Measurements from ENCODE around the gene BICRA.
"Not testable (repeated sequence)": the region's sequence is repeated elsewhere in the genome, so short reads cannot be mapped to it uniquely, and the experiment has no call there.

BICRA gene

GRCh38 chr19:47633517-47633916 lies 24.6 kb downstream of the BICRA start:
- Histone ChIP-seq H3K9ac (no peak overlapping the region), H3K27ac (no peak overlapping the region), H3K4me1 (no peaks in the 10 kb centered on the region), H3K4me3 (ENCODE audit: low read depth, low read length) (no peak overlapping the region), H3K9me3 (ENCODE audit: control insufficient read depth, low read length) (no peaks in the 10 kb centered on the region), H3K27me3 (ENCODE audit: control insufficient read depth, insufficient read depth, low read length) (no peaks in the 10 kb centered on the region), H2AFZ (no peak overlapping the region), H3K36me3 (ENCODE audit: control insufficient read depth, insufficient read depth, low read length) (no peaks in the 10 kb centered on the region), H3K79me2 (peaks cover 64% of the 10 kb centered on the region), H3K4me2 (ENCODE audit: low read length) (no peak overlapping the region)
- TF ChIP-seq CTCF (IDR thresholded peaks at IDR 0.05) = no peak

GRCh38 chr19:47633996-47634395 lies 25.1 kb downstream of the BICRA start:
- no peak for TF ChIP-seq CTCF (IDR thresholded peaks at IDR 0.05)
- Histone ChIP-seq H3K4me3 (ENCODE audit: low read depth, low read length) (no peak overlapping the region), H3K9ac (no peak overlapping the region), H3K36me3 (ENCODE audit: control insufficient read depth, insufficient read depth, low read length) (no peaks in the 10 kb centered on the region), H3K27ac (no peak overlapping the region), H3K4me2 (ENCODE audit: low read length) (no peak overlapping the region), H3K9me3 (ENCODE audit: control insufficient read depth, low read length) (no peaks in the 10 kb centered on the region), H3K4me1 (no peaks in the 10 kb centered on the region), H3K79me2 (peaks cover 65% of the 10 kb centered on the region), H3K27me3 (ENCODE audit: control insufficient read depth, insufficient read depth, low read length) (no peaks in the 10 kb centered on the region), H2AFZ (no peak overlapping the region)

DNA sequence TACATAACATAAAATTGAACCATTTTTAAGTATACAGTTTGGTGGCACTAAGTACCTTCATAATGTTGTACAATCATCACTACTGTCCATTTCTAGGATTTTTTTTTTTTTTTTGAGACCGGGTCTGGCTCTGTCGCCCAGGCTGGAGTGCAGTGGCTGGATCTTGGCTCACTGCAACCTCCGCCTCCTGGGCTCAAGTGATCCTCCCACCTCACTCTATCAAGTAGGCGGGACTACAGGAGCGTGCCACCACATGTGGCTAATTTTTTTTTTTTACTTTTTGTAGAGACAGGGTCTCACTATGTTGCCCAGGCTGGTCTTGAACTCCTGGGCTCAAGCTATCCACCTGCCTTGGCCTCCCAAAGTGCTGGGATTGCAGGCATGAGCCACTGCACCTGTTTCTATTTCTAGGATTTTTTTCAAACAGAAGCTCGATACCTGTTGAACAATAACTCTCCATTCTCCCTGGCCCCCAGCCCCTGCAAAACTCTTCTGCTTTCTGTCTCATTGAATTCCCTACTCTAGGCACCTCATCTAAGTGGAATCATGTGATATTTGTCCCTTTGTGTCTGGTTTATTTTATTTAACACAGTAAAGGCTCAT lies 26.3 kb downstream of the BICRA start:
- H3K27me3 ChIP-seq (ENCODE audit: control insufficient read depth, insufficient read depth, low read length); H3K27ac ChIP-seq; H3K4me3 ChIP-seq (ENCODE audit: low read depth, low read length); H3K9me3 ChIP-seq (ENCODE audit: control insufficient read depth, low read length); H3K4me2 ChIP-seq (ENCODE audit: low read length); H3K9ac ChIP-seq; H2AFZ ChIP-seq; H3K4me1 ChIP-seq; H3K36me3 ChIP-seq (ENCODE audit: control insufficient read depth, insufficient read depth, low read length): not testable (repeated sequence)
- H3K79me2 ChIP-seq = peaks cover 64% of the 10 kb centered on the region

- no peak overlapping the region for H3K4me2 ChIP-seq (ENCODE audit: low read length)
- no peak for TF ChIP-seq CTCF (IDR thresholded peaks at IDR 0.05)
- H2AFZ ChIP-seq = no peak overlapping the region
- no peaks in the 10 kb centered on the region for H3K27me3 ChIP-seq (ENCODE audit: control insufficient read depth, insufficient read depth, low read length)
- H3K4me3 ChIP-seq (ENCODE audit: low read depth, low read length) = no peak overlapping the region
- H3K9me3 ChIP-seq (ENCODE audit: control insufficient read depth, low read length) = no peaks in the 10 kb centered on the region
- H3K27ac ChIP-seq = peak overlapping the region; percentile 29
- no peak overlapping the region for H3K9ac ChIP-seq
- no peaks in the 10 kb centered on the region for H3K4me1 ChIP-seq
- peaks cover 54% of the 10 kb centered on the region for H3K79me2 ChIP-seq
- no peaks in the 10 kb centered on the region for H3K36me3 ChIP-seq (ENCODE audit: control insufficient read depth, insufficient read depth, low read length)
Observed at GRCh38 chr19:47637550-47637949, 28.6 kb downstream of the BICRA start.

DNA sequence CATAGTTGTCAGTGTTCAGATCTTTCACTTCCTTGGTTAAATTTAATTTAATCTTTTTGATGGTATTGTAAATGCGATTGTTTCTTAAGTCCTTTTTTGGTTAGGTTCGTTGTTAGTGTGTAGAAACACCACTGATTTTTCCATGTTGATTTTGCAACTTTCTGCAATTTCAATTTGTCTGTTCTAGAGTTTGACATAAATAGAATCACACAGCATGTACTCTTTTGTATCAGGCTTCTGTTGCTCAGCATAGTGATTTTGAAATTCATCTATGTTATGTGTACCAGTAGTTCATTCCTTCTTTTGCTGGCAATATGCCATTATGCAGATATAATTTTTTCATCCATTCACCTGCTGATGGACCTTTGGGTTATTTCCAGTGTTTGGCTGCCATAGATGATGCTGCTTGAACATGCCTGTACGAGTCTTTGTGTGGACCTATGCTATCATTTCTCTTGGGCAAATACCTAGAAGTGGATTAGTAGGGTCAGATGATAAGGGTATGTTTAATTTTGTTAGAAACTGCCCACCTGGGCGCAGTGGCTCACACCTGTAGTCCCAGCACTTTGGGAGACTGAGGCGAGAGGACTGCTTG lies 33.1 kb downstream of the BICRA start:
- Histone ChIP-seq H3K27ac (no peak overlapping the region), H3K4me1 (peaks cover 4% of the 10 kb centered on the region)

More for the DNA sequence above, 33.1 kb downstream of the BICRA start:
- H3K9ac ChIP-seq = no peak overlapping the region
- H3K27me3 ChIP-seq (ENCODE audit: control insufficient read depth, insufficient read depth, low read length) = no peaks in the 10 kb centered on the region
- no peak overlapping the region for H3K4me3 ChIP-seq (ENCODE audit: low read depth, low read length)
- no peaks in the 10 kb centered on the region for H3K36me3 ChIP-seq (ENCODE audit: control insufficient read depth, insufficient read depth, low read length)
- peaks cover 46% of the 10 kb centered on the region for H3K79me2 ChIP-seq
- no peaks in the 10 kb centered on the region for H3K9me3 ChIP-seq (ENCODE audit: control insufficient read depth, low read length)
- no peak overlapping the region for H2AFZ ChIP-seq
- TF ChIP-seq CTCF (IDR thresholded peaks at IDR 0.05) = no peak
- H3K4me2 ChIP-seq (ENCODE audit: low read length) = no peak overlapping the region
